DND-41 (cell line): Measurements from ENCODE around the gene FHOD3.

ENCODE experiments used
- ATAC-seq: fragments of 200-7000 bp; cut with Tn5 transposase; 3 replicates; pipeline ENCODE4 v1.9.1; 2021; ENCODE audit warnings: low read depth; ENCODE audit not compliant: insufficient read depth
- DNase-seq: peaks from one replicate; pipeline ENCODE4 v3.0.0-alpha.2; 2020
- H2AFZ ChIP-seq: 2 replicates; pipeline ENCODE4 v1.6.0; 2012; ENCODE audit warnings: low read depth, low read length
- H3K27ac ChIP-seq: 2 replicates; pipeline ENCODE4 v1.5.1; 2012; ENCODE audit warnings: low read length, inconsistent platforms
- H3K27me3 ChIP-seq: fragments of 200-600 bp; sonication (generic); 2 replicates; pipeline ENCODE4 v1.6.0; 2012; ENCODE audit warnings: low read length, mild to moderate bottlenecking, inconsistent platforms; ENCODE audit not compliant: insufficient read depth, poor library complexity
- H3K36me3 ChIP-seq: 2 replicates; pipeline ENCODE4 v1.5.1; 2012; ENCODE audit warnings: low read length, inconsistent platforms; ENCODE audit not compliant: insufficient read depth
- H3K4me1 ChIP-seq: 2 replicates; pipeline ENCODE4 v1.5.1; 2012; ENCODE audit warnings: mild to moderate bottlenecking, low read length; ENCODE audit not compliant: insufficient read depth
- H3K4me2 ChIP-seq: 2 replicates; pipeline ENCODE4 v1.6.0; 2012; ENCODE audit warnings: mild to moderate bottlenecking, moderate library complexity, low read length, inconsistent platforms; ENCODE audit not compliant: insufficient read depth
- H3K4me3 ChIP-seq, 2 experiments: fragments of 200-600 bp in 1 of 2; shearing (Covaris generic) in 1 of 2; 2 replicates each; pipeline ENCODE4 v1.5.1; 2012 to 2016; ENCODE audit warnings: inconsistent platforms in 2 of 2, low read length in 2 of 2, mild to moderate bottlenecking in 2 of 2, low read depth in 1 of 2, moderate library complexity in 1 of 2
- H3K79me2 ChIP-seq: 2 replicates; pipeline ENCODE4 v1.6.0; 2012; ENCODE audit warnings: low read length, inconsistent platforms; ENCODE audit not compliant: insufficient read depth
- H3K9ac ChIP-seq: 2 replicates; pipeline ENCODE4 v1.6.0; 2012; ENCODE audit warnings: low read depth, mild to moderate bottlenecking, inconsistent platforms, low read length, moderate library complexity
- H3K9me3 ChIP-seq: 2 replicates; pipeline ENCODE4 v1.5.1; 2012; ENCODE audit warnings: low read length, moderate library complexity, mild to moderate bottlenecking, inconsistent platforms; ENCODE audit not compliant: insufficient read depth, severe bottlenecking
- H4K20me1 ChIP-seq: 2 replicates; pipeline ENCODE4 v1.6.0; 2012; ENCODE audit warnings: low read length; ENCODE audit not compliant: insufficient read depth
- CTCF ChIP-seq: IDR thresholded peaks from 2 replicates; pipeline ENCODE4 v1.5.1; 2012; ENCODE audit warnings: borderline replicate concordance, low read length, moderate library complexity, mild to moderate bottlenecking; ENCODE audit not compliant: poor library complexity, severe bottlenecking; ENCODE audit errors: extremely low read depth
- EZH2 ChIP-seq: IDR thresholded peaks from 3 replicates; pipeline ENCODE4 v1.6.1; 2012; ENCODE audit warnings: borderline replicate concordance, low read depth, mild to moderate bottlenecking, moderate library complexity, low read length, inconsistent platforms; ENCODE audit not compliant: severe bottlenecking

FHOD3 gene

GRCh38 chr18:36307513-36307912 lies 10.0 kb downstream of the FHOD3 start:
- Histone ChIP-seq H3K27me3 (peaks cover 3% of the 10 kb centered on the region), H3K4me2 (no peak overlapping the region), H3K79me2 (no peaks in the 10 kb centered on the region), H3K4me3 (no peak overlapping the region), H3K36me3 (no peaks in the 10 kb centered on the region), H3K4me1 (no peaks in the 10 kb centered on the region), H4K20me1 (no peaks in the 10 kb centered on the region), H3K9me3 (no peaks in the 10 kb centered on the region), H2AFZ (no peak overlapping the region), H3K9ac (no peak overlapping the region), H3K27ac (no peak overlapping the region)
- ATAC-seq (no peak), DNase-seq (no peak)
- TF ChIP-seq EZH2: no peak
- no peak for TF ChIP-seq CTCF

GRCh38 chr18:36308711-36309435 lies 11.4 kb downstream of the FHOD3 start:
- no peak overlapping the region for H2AFZ ChIP-seq
- no peak for ATAC-seq
- TF ChIP-seq CTCF: no peak
- no peak for TF ChIP-seq EZH2
- H3K9ac ChIP-seq: no peak overlapping the region
- no peak overlapping the region for H3K4me2 ChIP-seq
- no peaks in the 10 kb centered on the region for H3K4me1 ChIP-seq
- no peak for DNase-seq
- no peaks in the 10 kb centered on the region for H3K79me2 ChIP-seq
- H3K9me3 ChIP-seq: no peaks in the 10 kb centered on the region
- no peak overlapping the region for H3K27ac ChIP-seq
- no peak overlapping the region for H3K4me3 ChIP-seq
- peaks cover 3% of the 10 kb centered on the region for H3K27me3 ChIP-seq
- no peaks in the 10 kb centered on the region for H3K36me3 ChIP-seq
- no peaks in the 10 kb centered on the region for H4K20me1 ChIP-seq

- DNase-seq (no peak), ATAC-seq (no peak)
- H3K4me1 ChIP-seq: no peaks in the 10 kb centered on the region
- no peaks in the 10 kb centered on the region for H3K79me2 ChIP-seq
- H3K9me3 ChIP-seq: no peaks in the 10 kb centered on the region
- no peak overlapping the region for H3K9ac ChIP-seq
- H3K36me3 ChIP-seq: no peaks in the 10 kb centered on the region
- no peak for TF ChIP-seq EZH2
- TF ChIP-seq CTCF: no peak
- H3K27ac ChIP-seq: no peak overlapping the region
- H3K27me3 ChIP-seq: peaks cover 2% of the 10 kb centered on the region
- no peak overlapping the region for H2AFZ ChIP-seq
- no peak overlapping the region for H3K4me3 ChIP-seq
- H4K20me1 ChIP-seq: no peaks in the 10 kb centered on the region
- no peak overlapping the region for H3K4me2 ChIP-seq
Observed at GRCh38 chr18:36309436-36310391, 12.2 kb downstream of the FHOD3 start.
